Measurements from ENCODE around the gene SP100. TPM values are rescaled to one million over a fixed set of nuclear protein-coding genes. Genes with fewer than 3 reads are reported as not detected.
A peak's percentile ranks its signal among the peaks of the same experiment; 100 is the strongest.

SP100 gene
- total and polyA plus RNA-seq, 7 donors, result 50.4 to 141 (median 91.2) TPM

DNA sequence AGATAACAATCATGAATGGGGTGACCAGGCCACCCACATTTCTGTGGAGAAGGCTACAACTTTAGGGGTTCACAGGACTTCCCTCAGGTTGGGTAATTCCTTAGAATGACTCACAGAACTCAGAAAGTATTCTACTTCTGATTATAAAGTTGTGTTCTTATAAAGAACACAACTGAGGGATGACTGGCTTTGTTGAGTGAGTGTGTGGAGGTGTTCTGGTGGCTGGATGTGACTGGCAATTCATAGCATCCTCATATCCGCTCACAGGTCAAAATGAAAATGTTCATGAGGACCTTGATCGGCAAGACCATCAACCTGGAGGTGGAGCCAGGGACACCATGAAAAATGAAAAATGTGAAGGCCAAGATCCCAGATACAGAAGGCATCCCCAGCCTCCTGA is 153.3 kb downstream of the SP100 start:
- Histone ChIP-seq H3K36me3 (no peaks in the 10 kb centered on the region), H3K27me3 (no peaks in the 10 kb centered on the region), H3K9me3 (peaks cover 0 to 3% (median 0%) of the 10 kb centered on the region in 4 donors), H3K4me1 (no peaks in the 10 kb centered on the region), H3K27ac (no peak overlapping the region), H3K4me3 (no peak overlapping the region)
- TF ChIP-seq POLR2A (IDR thresholded peaks at IDR 0.05) (no peak), POLR2AphosphoS5 (IDR thresholded peaks at IDR 0.05) (no peak), EP300 (IDR thresholded peaks at IDR 0.05) (no peak)
- TF ChIP-seq, protein P1, sequence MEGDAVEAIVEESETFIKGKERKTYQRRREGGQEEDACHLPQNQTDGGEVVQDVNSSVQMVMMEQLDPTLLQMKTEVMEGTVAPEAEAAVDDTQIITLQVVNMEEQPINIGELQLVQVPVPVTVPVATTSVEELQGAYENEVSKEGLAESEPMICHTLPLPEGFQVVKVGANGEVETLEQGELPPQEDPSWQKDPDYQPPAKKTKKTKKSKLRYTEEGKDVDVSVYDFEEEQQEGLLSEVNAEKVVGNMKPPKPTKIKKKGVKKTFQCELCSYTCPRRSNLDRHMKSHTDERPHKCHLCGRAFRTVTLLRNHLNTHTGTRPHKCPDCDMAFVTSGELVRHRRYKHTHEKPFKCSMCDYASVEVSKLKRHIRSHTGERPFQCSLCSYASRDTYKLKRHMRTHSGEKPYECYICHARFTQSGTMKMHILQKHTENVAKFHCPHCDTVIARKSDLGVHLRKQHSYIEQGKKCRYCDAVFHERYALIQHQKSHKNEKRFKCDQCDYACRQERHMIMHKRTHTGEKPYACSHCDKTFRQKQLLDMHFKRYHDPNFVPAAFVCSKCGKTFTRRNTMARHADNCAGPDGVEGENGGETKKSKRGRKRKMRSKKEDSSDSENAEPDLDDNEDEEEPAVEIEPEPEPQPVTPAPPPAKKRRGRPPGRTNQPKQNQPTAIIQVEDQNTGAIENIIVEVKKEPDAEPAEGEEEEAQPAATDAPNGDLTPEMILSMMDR (IDR thresholded peaks at IDR 0.05), result no peak
- DNase-seq, result no peak
- intact Hi-C loops (cut with DNase I), result no loop called here
- WGBS, 2 donors, result 45 to 86% methylated on average over 2 of the region's 2 CpGs

- Histone ChIP-seq H3K9me3 (peaks cover 0 to 3% (median 0%) of the 10 kb centered on the region in 4 donors), H3K27ac (no peak overlapping the region), H3K36me3 (no peaks in the 10 kb centered on the region), H3K4me1 (no peaks in the 10 kb centered on the region), H3K27me3 (no peaks in the 10 kb centered on the region), H3K4me3 (no peak overlapping the region)
- 84% methylated on average over 1 of the region's 1 CpG for WGBS, 2 donors
- no peak for DNase-seq
- intact Hi-C loops (cut with DNase I), result no loop called here
- TF ChIP-seq, protein P1 (IDR thresholded peaks at IDR 0.05), result no peak
- no peak for TF ChIP-seq POLR2A (IDR thresholded peaks at IDR 0.05)
- no peak for TF ChIP-seq POLR2AphosphoS5 (IDR thresholded peaks at IDR 0.05)
- no peak for TF ChIP-seq EP300 (IDR thresholded peaks at IDR 0.05)
These were observed 155.0 kb downstream of the SP100 start for GRCh38 chr2:230570987-230571386.

- no peak for DNase-seq
- WGBS, 2 donors, result 69 to 72% methylated on average over 9 of the region's 9 CpGs
- H3K4me3 ChIP-seq, result no peak overlapping the region
- H3K9me3 ChIP-seq, result peaks cover 0 to 3% (median 0%) of the 10 kb centered on the region in 4 donors
- no peaks in the 10 kb centered on the region for H3K4me1 ChIP-seq
- no peaks in the 10 kb centered on the region for H3K27me3 ChIP-seq
- no peaks in the 10 kb centered on the region for H3K36me3 ChIP-seq
- intact Hi-C loops (cut with DNase I), result no loop called here
- H3K27ac ChIP-seq, result no peak overlapping the region
- TF ChIP-seq EP300 (IDR thresholded peaks at IDR 0.05) (no peak), POLR2AphosphoS5 (IDR thresholded peaks at IDR 0.05) (no peak), POLR2A (IDR thresholded peaks at IDR 0.05) (no peak)
- TF ChIP-seq, protein P1 (IDR thresholded peaks at IDR 0.05), result no peak
These were observed 159.8 kb downstream of the SP100 start for GRCh38 chr2:230575642-230576324.

DNA sequence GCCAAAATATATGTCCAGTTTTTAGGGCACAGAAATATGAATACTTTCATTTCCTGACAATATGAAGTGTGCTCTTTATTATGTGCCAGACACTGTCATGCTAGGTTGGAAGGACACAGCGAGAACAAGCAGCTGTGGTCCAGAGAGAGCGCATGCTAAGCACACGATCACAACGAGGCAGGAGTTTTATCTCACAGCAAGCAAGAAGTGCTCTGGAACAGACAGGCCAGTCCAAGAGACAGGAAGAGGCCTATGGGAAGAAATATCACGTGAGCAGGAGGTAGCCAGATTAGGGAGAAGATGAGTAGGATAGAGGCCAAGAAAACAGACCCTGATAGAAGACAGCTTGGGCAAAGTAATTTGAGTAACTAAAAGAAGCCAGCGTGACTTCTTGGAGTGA is 161.1 kb downstream of the SP100 start:
- intact Hi-C loops (cut with DNase I), result no loop called here
- Histone ChIP-seq H3K4me1 (no peaks in the 10 kb centered on the region), H3K27ac (no peak overlapping the region), H3K27me3 (no peaks in the 10 kb centered on the region), H3K9me3 (peaks cover 0 to 3% (median 0%) of the 10 kb centered on the region in 4 donors), H3K4me3 (no peak overlapping the region), H3K36me3 (no peaks in the 10 kb centered on the region)
- 72 to 84% methylated on average over 6 of the region's 6 CpGs for WGBS, 2 donors
- TF ChIP-seq, protein P1 (IDR thresholded peaks at IDR 0.05), result no peak
- peak in 2 of 4 donors; percentile 28 to 39 for TF ChIP-seq POLR2AphosphoS5 (IDR thresholded peaks at IDR 0.05)
- TF ChIP-seq POLR2A (IDR thresholded peaks at IDR 0.05), result no peak
- no peak for TF ChIP-seq EP300 (IDR thresholded peaks at IDR 0.05)
- DNase-seq, result no peak

All from sigmoid colon (tissue), 7 donors.